Measurements from ENCODE around the gene ARHGAP18.

The ARHGAP18 gene

DNA sequence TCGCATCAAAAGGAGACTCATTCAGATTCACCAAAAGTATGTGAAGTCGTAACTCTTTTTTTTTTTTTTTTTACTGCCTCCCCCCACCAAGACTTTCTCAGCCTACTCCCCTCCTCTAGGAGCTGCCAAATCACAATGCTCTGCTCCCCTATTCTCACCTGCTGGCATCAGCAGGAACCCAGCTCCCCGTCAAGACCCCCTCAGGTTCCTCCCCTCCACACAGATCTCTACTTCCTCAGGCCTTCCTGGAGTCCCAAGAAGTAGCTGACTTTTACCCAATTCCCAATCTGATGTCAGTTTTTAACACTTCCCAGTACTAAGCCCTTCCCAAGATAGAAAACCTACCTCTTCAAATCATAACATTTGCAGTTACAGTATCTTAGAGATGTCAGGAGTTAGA lies 39.3 kb downstream of the ARHGAP18 start:
- no peak overlapping the region for H2AFZ ChIP-seq (ENCODE audit: low read length, unreplicated experiment)
- H3K79me2 ChIP-seq (ENCODE audit: control insufficient read depth, insufficient read depth, low read length, unreplicated experiment), result peaks cover 65% of the 10 kb centered on the region
- no peak overlapping the region for H3K27ac ChIP-seq (ENCODE audit: low read depth, low read length)
- H3K4me1 ChIP-seq (ENCODE audit: control insufficient read depth, insufficient read depth, low read length, unreplicated experiment), result peaks cover 59% of the 10 kb centered on the region
- H3K4me3 ChIP-seq (ENCODE audit: low read depth, low read length), result no peak overlapping the region
- no peaks in the 10 kb centered on the region for H3K36me3 ChIP-seq (ENCODE audit: insufficient read depth, low read length)
- no peaks in the 10 kb centered on the region for H3K27me3 ChIP-seq (ENCODE audit: insufficient read depth, low read length)

- H3K79me2 ChIP-seq (ENCODE audit: control insufficient read depth, insufficient read depth, low read length, unreplicated experiment), result peaks cover 79% of the 10 kb centered on the region
- no peak overlapping the region for H3K4me3 ChIP-seq (ENCODE audit: low read depth, low read length)
- peak overlapping the region; percentile 7 for H3K27ac ChIP-seq (ENCODE audit: low read depth, low read length)
- peaks cover 47% of the 10 kb centered on the region for H3K4me1 ChIP-seq (ENCODE audit: control insufficient read depth, insufficient read depth, low read length, unreplicated experiment)
- H3K27me3 ChIP-seq (ENCODE audit: insufficient read depth, low read length), result no peaks in the 10 kb centered on the region
- no peaks in the 10 kb centered on the region for H3K36me3 ChIP-seq (ENCODE audit: insufficient read depth, low read length)
- no peak overlapping the region for H2AFZ ChIP-seq (ENCODE audit: low read length, unreplicated experiment)
Observed at GRCh38 chr6:129667621-129668020, 42.4 kb downstream of the ARHGAP18 start.

DNA sequence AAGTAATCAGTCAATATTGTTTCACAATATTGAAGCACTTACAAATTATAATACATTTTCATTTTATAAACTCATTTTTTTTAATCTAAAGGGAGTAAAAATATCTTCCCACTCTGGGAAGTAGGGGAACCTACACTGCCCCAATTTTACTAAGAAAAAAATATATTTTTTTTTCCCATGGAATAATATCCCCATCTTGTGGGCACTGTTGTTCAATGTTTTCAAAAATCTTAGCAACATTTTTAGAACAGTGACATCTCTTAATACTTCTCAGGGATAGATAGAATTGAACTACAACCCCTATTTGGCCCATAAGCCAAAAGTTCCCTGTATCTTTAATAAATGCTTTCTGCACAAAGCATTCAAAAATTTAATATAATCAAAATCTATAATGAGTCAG lies 42.9 kb downstream of the ARHGAP18 start:
- Histone ChIP-seq H3K27me3 (ENCODE audit: insufficient read depth, low read length) (no peaks in the 10 kb centered on the region), H3K36me3 (ENCODE audit: insufficient read depth, low read length) (no peaks in the 10 kb centered on the region), H2AFZ (ENCODE audit: low read length, unreplicated experiment) (no peak overlapping the region), H3K79me2 (ENCODE audit: control insufficient read depth, insufficient read depth, low read length, unreplicated experiment) (peaks cover 79% of the 10 kb centered on the region), H3K27ac (ENCODE audit: low read depth, low read length) (peak overlapping the region; percentile 7; the same call in 1 of the 2 replicates), H3K4me1 (ENCODE audit: control insufficient read depth, insufficient read depth, low read length, unreplicated experiment) (peaks cover 41% of the 10 kb centered on the region), H3K4me3 (ENCODE audit: low read depth, low read length) (no peak overlapping the region)

GRCh38 chr6:129665555-129665954 lies 44.4 kb downstream of the ARHGAP18 start:
- peaks cover 27% of the 10 kb centered on the region for H3K4me1 ChIP-seq (ENCODE audit: control insufficient read depth, insufficient read depth, low read length, unreplicated experiment)
- H3K79me2 ChIP-seq (ENCODE audit: control insufficient read depth, insufficient read depth, low read length, unreplicated experiment), result peaks cover 77% of the 10 kb centered on the region
- H3K36me3 ChIP-seq (ENCODE audit: insufficient read depth, low read length), result no peaks in the 10 kb centered on the region
- no peak overlapping the region for H3K4me3 ChIP-seq (ENCODE audit: low read depth, low read length)
- H3K27ac ChIP-seq (ENCODE audit: low read depth, low read length), result no peak overlapping the region
- no peaks in the 10 kb centered on the region for H3K27me3 ChIP-seq (ENCODE audit: insufficient read depth, low read length)
- no peak overlapping the region for H2AFZ ChIP-seq (ENCODE audit: low read length, unreplicated experiment)

- H3K27ac ChIP-seq (ENCODE audit: low read depth, low read length), result no peak overlapping the region
- H3K36me3 ChIP-seq (ENCODE audit: insufficient read depth, low read length), result no peaks in the 10 kb centered on the region
- no peaks in the 10 kb centered on the region for H3K27me3 ChIP-seq (ENCODE audit: insufficient read depth, low read length)
- H3K79me2 ChIP-seq (ENCODE audit: control insufficient read depth, insufficient read depth, low read length, unreplicated experiment), result peaks cover 83% of the 10 kb centered on the region
- H3K4me3 ChIP-seq (ENCODE audit: low read depth, low read length), result no peak overlapping the region
- H3K4me1 ChIP-seq (ENCODE audit: control insufficient read depth, insufficient read depth, low read length, unreplicated experiment), result peaks cover 28% of the 10 kb centered on the region
- H2AFZ ChIP-seq (ENCODE audit: low read length, unreplicated experiment), result no peak overlapping the region
Observed at GRCh38 chr6:129663531-129663930, 46.4 kb downstream of the ARHGAP18 start.

- H3K36me3 ChIP-seq (ENCODE audit: insufficient read depth, low read length), result no peaks in the 10 kb centered on the region
- H3K27me3 ChIP-seq (ENCODE audit: insufficient read depth, low read length), result no peaks in the 10 kb centered on the region
- H3K4me1 ChIP-seq (ENCODE audit: control insufficient read depth, insufficient read depth, low read length, unreplicated experiment), result peaks cover 23% of the 10 kb centered on the region
- H3K79me2 ChIP-seq (ENCODE audit: control insufficient read depth, insufficient read depth, low read length, unreplicated experiment), result peaks cover 83% of the 10 kb centered on the region
- no peak overlapping the region for H3K27ac ChIP-seq (ENCODE audit: low read depth, low read length)
- no peak overlapping the region for H3K4me3 ChIP-seq (ENCODE audit: low read depth, low read length)
- no peak overlapping the region for H2AFZ ChIP-seq (ENCODE audit: low read length, unreplicated experiment)
Observed at GRCh38 chr6:129662980-129663431, 47.0 kb downstream of the ARHGAP18 start.

DNA sequence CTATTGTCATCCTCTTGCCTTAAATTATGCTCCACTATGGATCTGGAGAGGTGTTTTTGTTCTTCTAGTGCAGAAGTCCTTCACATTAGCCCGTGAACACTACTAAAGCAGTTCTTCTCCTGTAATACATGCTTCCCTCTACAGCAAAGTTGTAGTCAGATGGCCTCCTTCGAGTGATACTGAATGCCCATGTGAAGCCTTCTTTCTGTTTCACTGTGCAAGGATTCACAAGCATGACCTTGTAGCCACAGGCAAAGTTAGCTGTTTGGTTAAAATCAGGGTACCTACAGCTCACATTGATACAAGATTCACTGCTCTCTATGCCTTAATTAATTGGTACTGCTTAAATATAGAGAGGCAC lies 47.6 kb downstream of the ARHGAP18 start:
- peaks cover 85% of the 10 kb centered on the region for H3K79me2 ChIP-seq (ENCODE audit: control insufficient read depth, insufficient read depth, low read length, unreplicated experiment)
- H3K4me3 ChIP-seq (ENCODE audit: low read depth, low read length), result no peak overlapping the region
- no peak overlapping the region for H2AFZ ChIP-seq (ENCODE audit: low read length, unreplicated experiment)
- H3K4me1 ChIP-seq (ENCODE audit: control insufficient read depth, insufficient read depth, low read length, unreplicated experiment), result peaks cover 17% of the 10 kb centered on the region
- H3K36me3 ChIP-seq (ENCODE audit: insufficient read depth, low read length), result no peaks in the 10 kb centered on the region
- no peaks in the 10 kb centered on the region for H3K27me3 ChIP-seq (ENCODE audit: insufficient read depth, low read length)
- H3K27ac ChIP-seq (ENCODE audit: low read depth, low read length), result no peak overlapping the region

- Histone ChIP-seq H3K4me1 (ENCODE audit: control insufficient read depth, insufficient read depth, low read length, unreplicated experiment) (peaks cover 13% of the 10 kb centered on the region), H3K79me2 (ENCODE audit: control insufficient read depth, insufficient read depth, low read length, unreplicated experiment) (peaks cover 89% of the 10 kb centered on the region), H3K4me3 (ENCODE audit: low read depth, low read length) (no peak overlapping the region), H3K27me3 (ENCODE audit: insufficient read depth, low read length) (no peaks in the 10 kb centered on the region), H3K27ac (ENCODE audit: low read depth, low read length) (no peak overlapping the region), H3K36me3 (ENCODE audit: insufficient read depth, low read length) (no peaks in the 10 kb centered on the region), H2AFZ (ENCODE audit: low read length, unreplicated experiment) (no peak overlapping the region)
Observed at GRCh38 chr6:129661536-129662405, 48.2 kb downstream of the ARHGAP18 start.

GRCh38 chr6:129660346-129660676 lies 49.7 kb downstream of the ARHGAP18 start:
- no peaks in the 10 kb centered on the region for H3K36me3 ChIP-seq (ENCODE audit: insufficient read depth, low read length)
- H3K4me3 ChIP-seq (ENCODE audit: low read depth, low read length), result peak overlapping the region; percentile 64
- no peak overlapping the region for H2AFZ ChIP-seq (ENCODE audit: low read length, unreplicated experiment)
- peaks cover 87% of the 10 kb centered on the region for H3K79me2 ChIP-seq (ENCODE audit: control insufficient read depth, insufficient read depth, low read length, unreplicated experiment)
- peaks cover 13% of the 10 kb centered on the region for H3K4me1 ChIP-seq (ENCODE audit: control insufficient read depth, insufficient read depth, low read length, unreplicated experiment)
- no peak overlapping the region; the same call in 1 of the 2 replicates for H3K27ac ChIP-seq (ENCODE audit: low read depth, low read length)
- H3K27me3 ChIP-seq (ENCODE audit: insufficient read depth, low read length), result no peaks in the 10 kb centered on the region

DNA sequence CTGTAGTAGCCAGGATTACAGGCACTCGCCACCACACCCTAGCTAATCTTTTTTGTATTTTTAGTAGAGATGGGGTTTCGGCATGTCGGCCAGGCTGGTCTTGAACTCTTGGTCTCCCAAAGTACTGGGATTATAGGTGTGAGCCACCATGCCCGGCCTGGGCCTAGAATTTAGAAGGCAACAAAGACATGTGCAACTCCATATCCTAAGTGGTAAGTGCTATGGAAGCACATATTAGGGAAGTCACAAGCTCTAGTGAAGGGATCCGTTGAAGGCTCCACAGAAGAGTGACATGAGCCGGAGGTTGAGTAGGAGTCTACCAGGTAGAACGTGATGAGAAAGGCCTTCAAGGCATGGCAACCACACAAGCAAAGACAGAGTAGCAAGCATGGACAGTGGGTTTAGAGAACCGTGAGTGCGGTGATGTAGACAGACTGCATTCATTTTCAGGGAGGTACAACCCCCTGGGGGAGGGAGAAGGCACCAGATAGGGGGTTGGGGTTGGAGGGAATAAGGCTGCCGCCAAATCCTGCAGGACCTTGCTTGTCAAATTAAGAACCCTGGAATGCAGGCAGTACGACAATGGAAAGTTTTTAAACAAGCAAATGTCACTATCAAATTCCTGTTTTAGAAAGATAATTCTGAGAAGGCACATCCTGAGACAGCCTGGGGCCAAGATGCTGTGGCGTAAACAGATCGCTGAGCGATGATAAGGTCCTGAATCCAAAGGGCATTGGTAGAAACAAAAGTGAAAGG lies 50.2 kb downstream of the ARHGAP18 start:
- peak overlapping the region; percentile 64 for H3K4me3 ChIP-seq (ENCODE audit: low read depth, low read length)
- H3K36me3 ChIP-seq (ENCODE audit: insufficient read depth, low read length), result no peaks in the 10 kb centered on the region
- H3K79me2 ChIP-seq (ENCODE audit: control insufficient read depth, insufficient read depth, low read length, unreplicated experiment), result peaks cover 85% of the 10 kb centered on the region
- H3K4me1 ChIP-seq (ENCODE audit: control insufficient read depth, insufficient read depth, low read length, unreplicated experiment), result peaks cover 13% of the 10 kb centered on the region
- H3K27me3 ChIP-seq (ENCODE audit: insufficient read depth, low read length), result no peaks in the 10 kb centered on the region
- no peak overlapping the region for H3K27ac ChIP-seq (ENCODE audit: low read depth, low read length)
- no peak overlapping the region for H2AFZ ChIP-seq (ENCODE audit: low read length, unreplicated experiment)

- Histone ChIP-seq H3K27me3 (ENCODE audit: insufficient read depth, low read length) (no peaks in the 10 kb centered on the region), H3K79me2 (ENCODE audit: control insufficient read depth, insufficient read depth, low read length, unreplicated experiment) (peaks cover 83% of the 10 kb centered on the region), H3K36me3 (ENCODE audit: insufficient read depth, low read length) (no peaks in the 10 kb centered on the region), H3K4me3 (ENCODE audit: low read depth, low read length) (no peak overlapping the region), H3K4me1 (ENCODE audit: control insufficient read depth, insufficient read depth, low read length, unreplicated experiment) (peaks cover 11% of the 10 kb centered on the region), H2AFZ (ENCODE audit: low read length, unreplicated experiment) (no peak overlapping the region), H3K27ac (ENCODE audit: low read depth, low read length) (no peak overlapping the region)
Observed at GRCh38 chr6:129659167-129659566, 50.8 kb downstream of the ARHGAP18 start.

Data from ACC112 (cell line).